ENCODE results near the gene RLF. TPM values are rescaled to one million over a fixed set of nuclear protein-coding genes. Genes with fewer than 3 reads are reported as not detected.

RLF gene
- total RNA-seq, 1 experiment from 2014 or later = 15.7 TPM

DNA sequence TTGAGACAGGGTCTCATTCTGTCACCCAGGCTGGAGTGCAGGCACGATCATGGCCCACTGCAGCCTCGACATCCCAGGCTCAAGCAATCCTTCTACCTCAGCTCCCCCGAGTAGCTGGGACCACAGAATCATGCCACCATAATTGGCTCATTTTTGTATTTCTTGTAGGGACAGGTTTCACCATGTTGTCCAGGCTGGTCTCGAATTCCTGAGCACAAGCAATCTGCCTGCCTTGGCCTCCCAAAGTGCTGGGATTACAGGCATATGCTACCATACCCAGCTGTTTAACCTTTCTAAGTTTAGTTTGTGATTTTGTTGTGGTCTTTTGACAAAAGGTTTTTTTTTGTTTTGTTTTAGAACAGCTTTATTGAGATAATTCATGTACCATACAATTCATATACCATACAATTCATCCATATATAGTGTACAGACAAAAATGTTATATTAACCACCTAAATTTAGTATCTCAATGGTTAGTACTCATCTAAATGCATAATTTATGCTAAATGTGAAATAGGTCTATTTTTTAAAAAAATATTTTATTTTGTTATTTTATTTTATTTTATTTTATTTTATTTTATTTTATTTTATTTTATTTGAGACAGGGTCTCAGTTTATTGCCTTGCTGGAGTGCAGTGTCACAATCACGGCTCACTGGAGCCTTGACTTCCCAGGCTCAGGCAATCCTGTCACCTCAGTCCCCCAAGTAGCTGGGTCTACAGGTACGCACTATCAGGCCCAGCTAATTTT lies 105.8 kb downstream of the RLF start:
- Histone ChIP-seq H3K27ac (ENCODE audit: low read length) (no peak overlapping the region), H3K36me3 (ENCODE audit: control insufficient read depth, insufficient read depth, low read length) (peaks cover 26% of the 10 kb centered on the region), H3K27me3 (ENCODE audit: control insufficient read depth, insufficient read depth, low read length) (no peaks in the 10 kb centered on the region), H3K4me1 (ENCODE audit: control insufficient read depth, insufficient read depth, low read length) (no peaks in the 10 kb centered on the region), H3K4me3 (ENCODE audit: low read depth in 2 of 2, low read length in 2 of 2) (no peak overlapping the region), H3K9me3 (ENCODE audit: control insufficient read depth, insufficient read depth, low read depth, low read length) (no peaks in the 10 kb centered on the region)
- intact Hi-C loops (cut with micrococcal nuclease; ENCODE audit: unreplicated experiment) (no loop called here), in situ Hi-C loops (cut with HindIII; ENCODE audit: low pct_unique_long_range_greater_than_20kb, low sequenced_read_pairs) (no loop called here)
- no peak for ATAC-seq
- ChIA-PET CTCF (no interaction called here), POLR2A (no interaction called here)
- no peak for DNase-seq (ENCODE audit: low read depth, low spot score)
- no TSS peak for BruUV-seq (replicated peaks)
- TF ChIP-seq TCF7L2 (IDR thresholded peaks at IDR 0.05; ENCODE audit: low read depth, low read length) (no peak), SIN3A (IDR thresholded peaks at IDR 0.05; ENCODE audit: borderline replicate concordance, insufficient read depth, low read depth, low read length) (no peak), POLR2AphosphoS5 (IDR thresholded peaks at IDR 0.05; ENCODE audit: low read depth, low read length) (no peak)
- TF ChIP-seq, protein P1, sequence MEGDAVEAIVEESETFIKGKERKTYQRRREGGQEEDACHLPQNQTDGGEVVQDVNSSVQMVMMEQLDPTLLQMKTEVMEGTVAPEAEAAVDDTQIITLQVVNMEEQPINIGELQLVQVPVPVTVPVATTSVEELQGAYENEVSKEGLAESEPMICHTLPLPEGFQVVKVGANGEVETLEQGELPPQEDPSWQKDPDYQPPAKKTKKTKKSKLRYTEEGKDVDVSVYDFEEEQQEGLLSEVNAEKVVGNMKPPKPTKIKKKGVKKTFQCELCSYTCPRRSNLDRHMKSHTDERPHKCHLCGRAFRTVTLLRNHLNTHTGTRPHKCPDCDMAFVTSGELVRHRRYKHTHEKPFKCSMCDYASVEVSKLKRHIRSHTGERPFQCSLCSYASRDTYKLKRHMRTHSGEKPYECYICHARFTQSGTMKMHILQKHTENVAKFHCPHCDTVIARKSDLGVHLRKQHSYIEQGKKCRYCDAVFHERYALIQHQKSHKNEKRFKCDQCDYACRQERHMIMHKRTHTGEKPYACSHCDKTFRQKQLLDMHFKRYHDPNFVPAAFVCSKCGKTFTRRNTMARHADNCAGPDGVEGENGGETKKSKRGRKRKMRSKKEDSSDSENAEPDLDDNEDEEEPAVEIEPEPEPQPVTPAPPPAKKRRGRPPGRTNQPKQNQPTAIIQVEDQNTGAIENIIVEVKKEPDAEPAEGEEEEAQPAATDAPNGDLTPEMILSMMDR (IDR thresholded peaks at IDR 0.05) = no peak
- TF ChIP-seq, protein P2, sequence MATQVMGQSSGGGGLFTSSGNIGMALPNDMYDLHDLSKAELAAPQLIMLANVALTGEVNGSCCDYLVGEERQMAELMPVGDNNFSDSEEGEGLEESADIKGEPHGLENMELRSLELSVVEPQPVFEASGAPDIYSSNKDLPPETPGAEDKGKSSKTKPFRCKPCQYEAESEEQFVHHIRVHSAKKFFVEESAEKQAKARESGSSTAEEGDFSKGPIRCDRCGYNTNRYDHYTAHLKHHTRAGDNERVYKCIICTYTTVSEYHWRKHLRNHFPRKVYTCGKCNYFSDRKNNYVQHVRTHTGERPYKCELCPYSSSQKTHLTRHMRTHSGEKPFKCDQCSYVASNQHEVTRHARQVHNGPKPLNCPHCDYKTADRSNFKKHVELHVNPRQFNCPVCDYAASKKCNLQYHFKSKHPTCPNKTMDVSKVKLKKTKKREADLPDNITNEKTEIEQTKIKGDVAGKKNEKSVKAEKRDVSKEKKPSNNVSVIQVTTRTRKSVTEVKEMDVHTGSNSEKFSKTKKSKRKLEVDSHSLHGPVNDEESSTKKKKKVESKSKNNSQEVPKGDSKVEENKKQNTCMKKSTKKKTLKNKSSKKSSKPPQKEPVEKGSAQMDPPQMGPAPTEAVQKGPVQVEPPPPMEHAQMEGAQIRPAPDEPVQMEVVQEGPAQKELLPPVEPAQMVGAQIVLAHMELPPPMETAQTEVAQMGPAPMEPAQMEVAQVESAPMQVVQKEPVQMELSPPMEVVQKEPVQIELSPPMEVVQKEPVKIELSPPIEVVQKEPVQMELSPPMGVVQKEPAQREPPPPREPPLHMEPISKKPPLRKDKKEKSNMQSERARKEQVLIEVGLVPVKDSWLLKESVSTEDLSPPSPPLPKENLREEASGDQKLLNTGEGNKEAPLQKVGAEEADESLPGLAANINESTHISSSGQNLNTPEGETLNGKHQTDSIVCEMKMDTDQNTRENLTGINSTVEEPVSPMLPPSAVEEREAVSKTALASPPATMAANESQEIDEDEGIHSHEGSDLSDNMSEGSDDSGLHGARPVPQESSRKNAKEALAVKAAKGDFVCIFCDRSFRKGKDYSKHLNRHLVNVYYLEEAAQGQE (IDR thresholded peaks at IDR 0.05; ENCODE audit: insufficient read depth in 1 of 2, low read depth in 2 of 2, low read length in 1 of 2) = no peak

DNA sequence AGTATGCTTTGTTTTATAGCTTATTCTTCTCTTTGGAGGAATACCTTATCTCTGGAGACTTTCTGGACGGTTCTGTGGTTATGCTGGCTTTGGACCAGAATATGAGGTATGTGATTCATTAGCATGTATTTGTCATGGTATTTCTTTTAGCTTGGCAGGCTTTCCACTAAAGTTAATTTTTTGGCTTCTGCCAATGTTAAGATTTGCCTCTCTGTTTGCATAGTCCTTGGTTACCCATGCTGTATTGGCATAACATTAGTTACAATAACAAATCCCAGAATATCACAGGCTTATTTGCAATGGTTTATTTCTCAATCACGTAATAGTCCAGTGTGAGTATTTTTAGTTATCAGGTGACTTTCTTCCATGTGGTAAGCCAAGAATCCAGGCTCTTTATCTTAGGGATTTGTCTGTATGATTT lies 106.6 kb downstream of the RLF start:
- Histone ChIP-seq H3K4me1 (ENCODE audit: control insufficient read depth, insufficient read depth, low read length) (no peaks in the 10 kb centered on the region), H3K4me3 (ENCODE audit: low read depth in 2 of 2, low read length in 2 of 2) (no peak overlapping the region), H3K27me3 (ENCODE audit: control insufficient read depth, insufficient read depth, low read length) (no peaks in the 10 kb centered on the region), H3K36me3 (ENCODE audit: control insufficient read depth, insufficient read depth, low read length) (peaks cover 23% of the 10 kb centered on the region), H3K27ac (ENCODE audit: low read length) (no peak overlapping the region), H3K9me3 (ENCODE audit: control insufficient read depth, insufficient read depth, low read depth, low read length) (no peaks in the 10 kb centered on the region)
- no TSS peak for BruUV-seq (replicated peaks)
- CTCF ChIA-PET = no interaction called here
- ATAC-seq = no peak
- DNase-seq (ENCODE audit: low read depth, low spot score) = no peak
- in situ Hi-C loops (cut with HindIII; ENCODE audit: low pct_unique_long_range_greater_than_20kb, low sequenced_read_pairs) = no loop called here
- POLR2A ChIA-PET = no interaction called here
- no peak for TF ChIP-seq POLR2AphosphoS5 (IDR thresholded peaks at IDR 0.05; ENCODE audit: low read depth, low read length)
- TF ChIP-seq, protein P2 (IDR thresholded peaks at IDR 0.05; ENCODE audit: insufficient read depth in 1 of 2, low read depth in 2 of 2, low read length in 1 of 2) = no peak
- TF ChIP-seq TCF7L2 (IDR thresholded peaks at IDR 0.05; ENCODE audit: low read depth, low read length) = no peak
- TF ChIP-seq, protein P1 (IDR thresholded peaks at IDR 0.05) = no peak
- no peak for TF ChIP-seq SIN3A (IDR thresholded peaks at IDR 0.05; ENCODE audit: borderline replicate concordance, insufficient read depth, low read depth, low read length)
- intact Hi-C loops (cut with micrococcal nuclease; ENCODE audit: unreplicated experiment) = no loop called here
